DND-41 (cell line): ENCODE results near the gene BTN1A1.
A peak's percentile ranks its signal among the peaks of the same experiment; 100 is the strongest.

ENCODE experiments used
- EZH2 ChIP-seq: IDR thresholded peaks from 3 replicates; pipeline ENCODE4 v1.6.1; 2012; ENCODE audit warnings: borderline replicate concordance, low read depth, mild to moderate bottlenecking, moderate library complexity, low read length, inconsistent platforms; ENCODE audit not compliant: severe bottlenecking
- TF ChIP-seq, protein P1 (sequence below): IDR thresholded peaks from 2 replicates; pipeline ENCODE4 v1.5.1; 2012; ENCODE audit warnings: borderline replicate concordance, low read length, moderate library complexity, mild to moderate bottlenecking; ENCODE audit not compliant: poor library complexity, severe bottlenecking; ENCODE audit errors: extremely low read depth

GRCh38 chr6:26457806-26458688 is 42.1 kb upstream of the BTN1A1 start, which contains the start of gene BTN2A1:
- TF ChIP-seq, protein P1, sequence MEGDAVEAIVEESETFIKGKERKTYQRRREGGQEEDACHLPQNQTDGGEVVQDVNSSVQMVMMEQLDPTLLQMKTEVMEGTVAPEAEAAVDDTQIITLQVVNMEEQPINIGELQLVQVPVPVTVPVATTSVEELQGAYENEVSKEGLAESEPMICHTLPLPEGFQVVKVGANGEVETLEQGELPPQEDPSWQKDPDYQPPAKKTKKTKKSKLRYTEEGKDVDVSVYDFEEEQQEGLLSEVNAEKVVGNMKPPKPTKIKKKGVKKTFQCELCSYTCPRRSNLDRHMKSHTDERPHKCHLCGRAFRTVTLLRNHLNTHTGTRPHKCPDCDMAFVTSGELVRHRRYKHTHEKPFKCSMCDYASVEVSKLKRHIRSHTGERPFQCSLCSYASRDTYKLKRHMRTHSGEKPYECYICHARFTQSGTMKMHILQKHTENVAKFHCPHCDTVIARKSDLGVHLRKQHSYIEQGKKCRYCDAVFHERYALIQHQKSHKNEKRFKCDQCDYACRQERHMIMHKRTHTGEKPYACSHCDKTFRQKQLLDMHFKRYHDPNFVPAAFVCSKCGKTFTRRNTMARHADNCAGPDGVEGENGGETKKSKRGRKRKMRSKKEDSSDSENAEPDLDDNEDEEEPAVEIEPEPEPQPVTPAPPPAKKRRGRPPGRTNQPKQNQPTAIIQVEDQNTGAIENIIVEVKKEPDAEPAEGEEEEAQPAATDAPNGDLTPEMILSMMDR: peak; percentile 24
- no peak for TF ChIP-seq EZH2
